GM21619 (cell line): ENCODE measurements around the gene SEC24C.
"Not testable (repeated sequence)": the region's sequence is repeated elsewhere in the genome, so short reads cannot be mapped to it uniquely, and the experiment has no call there.

Experiments
- ATAC-seq: cut with Tn5 transposase; IDR thresholded peaks from one replicate; pipeline ENCODE4 v1.9.1; 2021; ENCODE audit not compliant: unreplicated experiment

Gene SEC24C

GRCh38 chr10:73743905-73744663, at the start of gene SEC24C:
SEC24C (plus strand) TSS chr10:73744372; CDS start chr10:73746833, 2,461 bp downstream.
- peak; percentile 88 for ATAC-seq

- ATAC-seq = not testable (repeated sequence)
These were observed 48.9 kb upstream of the SEC24C start for GRCh38 chr10:73695302-73695701.

DNA sequence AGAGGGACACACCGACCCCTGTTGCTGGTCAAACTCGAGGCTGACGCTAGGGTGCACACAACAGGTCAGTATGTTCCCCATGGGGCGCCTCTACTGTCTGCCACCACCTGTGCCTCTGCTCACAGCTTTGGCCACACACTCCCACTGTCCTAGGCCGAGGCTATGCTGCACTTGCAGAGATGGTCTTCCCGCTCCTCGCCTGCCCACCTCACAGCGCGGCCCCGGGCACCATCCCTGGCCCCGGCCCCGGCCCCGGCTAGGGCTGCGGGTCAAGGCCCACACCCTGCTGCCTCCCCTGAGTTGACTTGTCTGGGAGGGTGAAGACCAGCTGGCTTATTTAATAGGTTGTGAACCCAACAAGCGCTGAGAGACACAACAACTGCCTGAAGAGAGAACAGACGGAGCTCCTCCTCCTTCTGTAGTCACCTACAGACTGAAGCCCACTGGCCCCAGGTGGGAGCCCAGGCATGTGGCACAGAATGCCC, 46.5 kb upstream of the SEC24C start, which contains the start of gene AGAP5:
Gene AGAP5 (minus strand): TSS at position 435 of the 485 bp plus-strand sequence. CDS start 354 bp downstream, at position 81.
- ATAC-seq = not testable (repeated sequence)

GRCh38 chr10:73698819-73699218, 45.4 kb upstream of the SEC24C start:
- ATAC-seq = not testable (repeated sequence)

- ATAC-seq = not testable (repeated sequence)
These were observed 40.2 kb upstream of the SEC24C start for GRCh38 chr10:73703924-73704323.

DNA sequence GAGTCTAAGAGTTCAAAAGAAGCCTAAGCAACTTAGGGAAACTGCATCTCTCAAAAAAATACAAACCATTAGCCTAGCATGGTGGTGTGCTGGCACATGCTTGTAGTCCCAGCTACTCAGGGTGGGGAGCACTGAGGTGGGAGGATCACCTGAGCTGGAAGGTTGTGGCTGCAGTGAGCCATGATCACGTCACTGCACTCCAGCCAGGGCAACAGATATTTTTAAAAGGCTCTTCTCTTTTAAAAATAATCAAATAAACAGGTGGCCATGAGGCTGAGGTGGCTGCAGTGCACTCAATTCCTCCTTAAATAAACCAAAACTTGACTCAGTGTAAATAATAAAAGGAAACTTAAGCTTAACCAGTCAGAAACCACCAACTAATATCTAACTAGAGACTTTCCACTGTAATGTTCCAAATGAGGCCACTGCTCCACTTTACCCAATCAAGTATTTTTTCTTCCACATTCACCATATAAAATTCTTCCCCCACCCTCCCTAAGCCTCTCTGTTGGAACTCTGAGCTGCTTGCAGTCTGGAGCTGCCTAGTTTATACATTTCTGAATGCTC, 38.6 kb upstream of the SEC24C start:
- ATAC-seq = not testable (repeated sequence)

DNA sequence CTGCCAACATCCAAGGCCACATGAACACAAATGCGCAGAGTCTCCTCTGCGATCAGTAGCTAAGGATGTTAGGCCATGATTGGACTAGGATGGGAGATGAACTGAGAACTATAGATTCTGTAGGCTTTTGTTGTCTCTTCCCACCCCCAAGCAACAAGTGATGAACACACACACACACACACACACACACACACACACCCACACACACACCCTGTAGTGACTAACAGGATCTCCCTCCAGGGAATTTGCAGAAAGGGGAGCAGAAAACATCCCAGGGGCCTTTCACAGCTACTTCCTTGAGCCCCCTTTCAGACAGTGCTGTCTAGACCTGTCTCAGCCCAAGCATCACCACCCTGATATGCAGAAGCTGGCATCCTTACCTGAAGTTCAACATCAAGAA, 37.7 kb upstream of the SEC24C start:
- ATAC-seq = not testable (repeated sequence)

- not testable (repeated sequence) for ATAC-seq
These were observed 36.5 kb upstream of the SEC24C start for GRCh38 chr10:73707628-73708027.

DNA sequence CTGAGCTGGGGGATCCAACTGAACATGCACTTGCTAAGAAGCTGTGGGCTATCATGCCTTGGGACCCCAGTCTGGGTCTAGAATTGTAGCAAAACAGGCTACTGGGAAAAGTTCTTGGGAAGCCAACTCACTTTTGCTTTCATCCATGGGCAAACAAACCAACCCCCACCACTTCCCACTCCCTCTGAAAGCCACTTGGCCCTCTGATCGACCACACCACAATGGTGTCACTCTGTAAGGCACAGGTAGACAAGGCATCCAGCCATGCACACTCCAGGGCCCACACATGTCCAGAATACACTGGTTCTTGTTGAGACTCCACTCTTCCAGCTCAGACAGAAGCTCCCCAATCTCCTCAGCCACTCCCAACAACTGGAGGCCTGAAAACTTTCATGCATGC, 36.0 kb upstream of the SEC24C start:
- ATAC-seq = not testable (repeated sequence)

- ATAC-seq = not testable (repeated sequence)
These were observed 32.5 kb upstream of the SEC24C start for GRCh38 chr10:73711683-73712082.

GRCh38 chr10:73713912-73714311, 30.3 kb upstream of the SEC24C start:
- ATAC-seq = not testable (repeated sequence)

DNA sequence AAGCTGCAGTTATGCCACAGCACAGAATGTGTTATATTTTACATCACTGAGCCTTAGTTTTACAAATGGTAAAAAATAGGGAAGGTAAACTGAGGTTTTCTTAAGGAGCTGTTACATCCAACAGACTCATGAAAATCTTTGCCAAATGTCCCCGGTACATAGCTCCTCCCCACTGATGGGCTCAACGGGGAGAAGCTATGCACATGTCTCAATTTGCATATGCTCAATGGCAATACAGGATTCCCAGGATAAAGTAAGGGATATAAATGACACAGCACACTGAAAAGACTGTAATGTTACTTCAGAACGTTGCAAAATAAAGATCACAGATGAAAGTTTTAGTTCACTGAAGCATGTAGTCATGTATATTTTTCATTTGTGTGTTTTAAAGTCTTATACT, 29.7 kb upstream of the SEC24C start:
- not testable (repeated sequence) for ATAC-seq

GRCh38 chr10:73715179-73716156, 28.7 kb upstream of the SEC24C start:
- not testable (repeated sequence) for ATAC-seq

DNA sequence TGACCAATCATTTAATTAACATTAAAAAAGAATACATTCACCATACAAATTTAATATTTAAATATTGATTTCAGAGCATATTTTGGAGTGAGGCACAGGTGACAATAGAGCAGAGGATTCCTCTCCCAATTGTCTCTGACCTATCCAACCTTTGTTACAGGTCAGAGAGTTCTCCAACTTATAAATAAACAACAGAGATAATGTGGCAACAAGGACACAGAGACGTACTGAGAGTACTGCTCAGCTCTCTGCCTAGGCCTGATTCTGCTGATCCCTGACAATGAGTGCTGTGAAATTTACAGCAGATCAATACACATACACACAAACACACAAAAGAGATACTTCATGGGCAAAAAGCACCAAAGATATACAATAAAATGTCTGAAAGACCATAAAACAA, 27.9 kb upstream of the SEC24C start:
- ATAC-seq = no peak

DNA sequence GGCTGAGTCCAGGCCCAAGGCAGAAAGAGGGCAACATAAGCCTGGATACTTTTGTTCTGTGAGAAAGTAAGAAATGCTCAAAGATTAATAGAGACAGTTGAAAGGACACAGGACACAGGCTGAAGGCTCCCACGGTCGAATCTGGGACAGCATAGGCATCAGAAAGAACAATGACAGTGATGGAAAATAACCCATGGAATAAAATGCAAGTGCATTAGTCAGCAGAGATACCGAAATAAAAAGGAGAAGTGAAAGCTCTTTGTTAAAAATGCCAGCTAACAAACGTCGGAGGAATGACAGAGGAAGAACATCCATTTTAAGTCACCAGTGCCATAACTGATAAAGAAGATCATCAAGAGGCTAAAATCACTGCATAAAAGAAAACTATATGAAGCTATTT, 26.6 kb upstream of the SEC24C start:
- ATAC-seq = no peak

DNA sequence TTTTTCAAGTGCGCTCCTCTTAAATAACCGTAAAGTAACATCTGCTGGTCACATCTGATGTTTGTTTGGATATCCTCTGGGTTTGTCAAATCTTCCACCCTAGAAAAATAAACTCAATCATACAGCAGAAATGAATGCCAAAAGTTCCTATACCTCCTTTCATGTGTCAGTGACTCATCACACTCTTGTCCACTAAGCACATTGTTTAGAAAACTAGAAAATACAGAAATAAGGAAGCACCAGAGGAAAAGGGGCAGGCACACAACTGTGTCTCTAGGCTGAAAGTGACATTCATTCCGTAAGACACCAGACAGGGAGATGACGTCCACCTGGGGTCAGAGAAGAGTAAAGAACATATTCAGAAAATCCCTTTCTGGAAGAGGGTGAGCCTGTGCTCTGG, 23.6 kb upstream of the SEC24C start:
- not testable (repeated sequence) for ATAC-seq

- no peak for ATAC-seq
These were observed 20.7 kb upstream of the SEC24C start for GRCh38 chr10:73723516-73723915.

GRCh38 chr10:73729781-73730152, 14.4 kb upstream of the SEC24C start:
- not testable (repeated sequence) for ATAC-seq

DNA sequence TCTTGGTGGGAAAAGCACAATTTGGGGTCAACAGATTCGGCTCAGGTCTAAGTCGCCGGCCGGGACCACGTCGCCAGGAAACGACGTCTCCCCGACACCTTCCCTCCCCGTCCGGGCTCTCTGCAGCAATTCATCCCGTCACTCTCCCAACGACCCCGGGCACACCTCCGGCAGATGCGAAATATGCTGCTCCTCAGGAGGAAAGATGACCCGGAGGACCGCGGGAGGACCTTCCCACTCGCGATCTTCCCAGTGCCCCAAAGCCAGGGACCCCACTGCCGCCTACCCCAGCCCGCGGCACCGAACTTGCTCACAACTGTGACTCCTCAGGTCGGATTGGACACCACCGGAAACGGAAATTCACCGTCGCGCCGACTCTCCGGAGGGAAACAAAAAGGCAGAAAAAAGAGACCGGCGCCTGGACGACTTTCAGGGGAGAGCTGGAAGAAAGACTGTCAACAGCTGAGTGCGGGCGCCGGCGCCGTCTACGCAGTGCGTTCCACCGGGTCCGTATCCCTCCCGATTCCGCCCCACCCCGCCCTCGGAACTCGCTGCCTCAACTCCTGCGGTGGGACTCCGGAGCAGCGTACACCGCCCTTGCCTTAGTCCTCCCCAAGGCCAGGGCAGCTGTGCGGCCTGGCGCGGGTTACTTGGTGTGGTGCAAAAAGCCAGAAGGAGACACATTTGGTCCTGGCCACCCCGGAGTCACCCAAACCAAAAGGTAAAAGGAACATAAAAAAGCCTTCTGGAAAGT, 13.8 kb upstream of the SEC24C start:
- peak; percentile 88 for ATAC-seq
